Measurements from ENCODE around the gene LASP1NB. TPM values are rescaled to one million over a fixed set of nuclear protein-coding genes. Genes with fewer than 3 reads are reported as not detected.

LASP1NB gene

Other genes starting within 250 kb of the LASP1NB start
- 22.8 and 27.9 TPM in 2 replicates for gene MLLT6, start 220.3 kb upstream of the LASP1NB start, total RNA-seq (2014; rRNA removed; shearing (Covaris generic); ENCODE audit: low replicate concordance)
- gene CISD3, start 195.3 kb upstream of the LASP1NB start, total RNA-seq (2014; rRNA removed; shearing (Covaris generic); ENCODE audit: low replicate concordance): 13.0 and 23.0 TPM in 2 replicates
- gene PCGF2, start 177.3 kb upstream of the LASP1NB start, total RNA-seq (2014; rRNA removed; shearing (Covaris generic); ENCODE audit: low replicate concordance): 0.88 and 7.0 TPM in 2 replicates
- gene PSMB3, start 172.9 kb upstream of the LASP1NB start, total RNA-seq (2014; rRNA removed; shearing (Covaris generic); ENCODE audit: low replicate concordance): 364 and 410 TPM in 2 replicates
- 50.6 and 89.8 TPM in 2 replicates for gene PIP4K2B, start 126.1 kb upstream of the LASP1NB start, total RNA-seq (2014; rRNA removed; shearing (Covaris generic); ENCODE audit: low replicate concordance)
- gene CWC25, start 100.3 kb upstream of the LASP1NB start, total RNA-seq (2014; rRNA removed; shearing (Covaris generic); ENCODE audit: low replicate concordance): 15.2 and 21.9 TPM in 2 replicates
- 1,156 and 1,210 TPM in 2 replicates for gene RPL23, start 71.9 kb upstream of the LASP1NB start, total RNA-seq (2014; rRNA removed; shearing (Covaris generic); ENCODE audit: low replicate concordance)
- 310 and 333 TPM in 2 replicates for gene LASP1, start 55.6 kb upstream of the LASP1NB start, total RNA-seq (2014; rRNA removed; shearing (Covaris generic); ENCODE audit: low replicate concordance)
- gene FBXO47, start 41.8 kb downstream of the LASP1NB start, total RNA-seq (2014; rRNA removed; shearing (Covaris generic); ENCODE audit: low replicate concordance): not detected in 2 replicates
- not detected in 2 replicates for gene PLXDC1, start 226.0 kb downstream of the LASP1NB start, total RNA-seq (2014; rRNA removed; shearing (Covaris generic); ENCODE audit: low replicate concordance)
- gene ARL5C, start 240.5 kb downstream of the LASP1NB start, total RNA-seq (2014; rRNA removed; shearing (Covaris generic); ENCODE audit: low replicate concordance): not detected in 2 replicates